ENCODE results near the gene GPR179. TPM values are rescaled to one million over a fixed set of nuclear protein-coding genes. Genes with fewer than 3 reads are reported as not detected.

The GPR179 gene, protein sequence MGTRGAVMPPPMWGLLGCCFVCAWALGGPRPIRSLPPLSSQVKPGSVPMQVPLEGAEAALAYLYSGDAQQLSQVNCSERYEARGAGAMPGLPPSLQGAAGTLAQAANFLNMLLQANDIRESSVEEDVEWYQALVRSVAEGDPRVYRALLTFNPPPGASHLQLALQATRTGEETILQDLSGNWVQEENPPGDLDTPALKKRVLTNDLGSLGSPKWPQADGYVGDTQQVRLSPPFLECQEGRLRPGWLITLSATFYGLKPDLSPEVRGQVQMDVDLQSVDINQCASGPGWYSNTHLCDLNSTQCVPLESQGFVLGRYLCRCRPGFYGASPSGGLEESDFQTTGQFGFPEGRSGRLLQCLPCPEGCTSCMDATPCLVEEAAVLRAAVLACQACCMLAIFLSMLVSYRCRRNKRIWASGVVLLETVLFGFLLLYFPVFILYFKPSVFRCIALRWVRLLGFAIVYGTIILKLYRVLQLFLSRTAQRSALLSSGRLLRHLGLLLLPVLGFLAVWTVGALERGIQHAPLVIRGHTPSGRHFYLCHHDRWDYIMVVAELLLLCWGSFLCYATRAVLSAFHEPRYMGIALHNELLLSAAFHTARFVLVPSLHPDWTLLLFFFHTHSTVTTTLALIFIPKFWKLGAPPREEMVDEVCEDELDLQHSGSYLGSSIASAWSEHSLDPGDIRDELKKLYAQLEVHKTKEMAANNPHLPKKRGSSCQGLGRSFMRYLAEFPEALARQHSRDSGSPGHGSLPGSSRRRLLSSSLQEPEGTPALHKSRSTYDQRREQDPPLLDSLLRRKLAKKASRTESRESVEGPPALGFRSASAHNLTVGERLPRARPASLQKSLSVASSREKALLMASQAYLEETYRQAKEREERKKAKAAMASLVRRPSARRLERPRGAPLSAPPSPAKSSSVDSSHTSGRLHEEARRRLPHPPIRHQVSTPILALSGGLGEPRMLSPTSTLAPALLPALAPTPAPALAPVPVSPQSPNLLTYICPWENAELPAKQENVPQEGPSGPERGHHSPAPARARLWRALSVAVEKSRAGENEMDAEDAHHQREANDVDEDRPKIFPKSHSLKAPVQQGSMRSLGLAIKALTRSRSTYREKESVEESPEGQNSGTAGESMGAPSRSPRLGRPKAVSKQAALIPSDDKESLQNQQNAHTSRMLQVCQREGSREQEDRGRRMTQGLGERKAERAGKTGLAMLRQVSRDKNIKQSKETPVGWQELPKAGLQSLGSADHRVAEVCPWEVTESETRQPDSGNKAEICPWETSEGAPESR (N-terminal part only)
- total RNA-seq, result 0.21 TPM

GRCh38 chr17:38343608-38344419, at the start of gene GPR179:
TSS of gene GPR179 (minus strand) at chr17:38343956. CDS start at chr17:38343789, 167 bp downstream.
- DNase-seq, result no peak

- no peak for DNase-seq
Observed at GRCh38 chr17:38379448-38379847, 35.7 kb upstream of the GPR179 start.

- no peak for DNase-seq
Observed at GRCh38 chr17:38369124-38369886, 25.5 kb upstream of the GPR179 start.

GRCh38 chr17:38364741-38365140, 21.0 kb upstream of the GPR179 start:
- DNase-seq, result no peak

- no peak for DNase-seq
Observed at GRCh38 chr17:38363016-38363415, 19.3 kb upstream of the GPR179 start.

- DNase-seq, result peak; percentile 37
Observed at GRCh38 chr17:38361694-38362465, 18.1 kb upstream of the GPR179 start.

GRCh38 chr17:38358586-38359513, 15.1 kb upstream of the GPR179 start:
- no peak for DNase-seq

GRCh38 chr17:38357486-38358123, 13.8 kb upstream of the GPR179 start:
- peak; percentile 40 for DNase-seq

GRCh38 chr17:38355251-38355650, 11.5 kb upstream of the GPR179 start:
- no peak for DNase-seq

DNA sequence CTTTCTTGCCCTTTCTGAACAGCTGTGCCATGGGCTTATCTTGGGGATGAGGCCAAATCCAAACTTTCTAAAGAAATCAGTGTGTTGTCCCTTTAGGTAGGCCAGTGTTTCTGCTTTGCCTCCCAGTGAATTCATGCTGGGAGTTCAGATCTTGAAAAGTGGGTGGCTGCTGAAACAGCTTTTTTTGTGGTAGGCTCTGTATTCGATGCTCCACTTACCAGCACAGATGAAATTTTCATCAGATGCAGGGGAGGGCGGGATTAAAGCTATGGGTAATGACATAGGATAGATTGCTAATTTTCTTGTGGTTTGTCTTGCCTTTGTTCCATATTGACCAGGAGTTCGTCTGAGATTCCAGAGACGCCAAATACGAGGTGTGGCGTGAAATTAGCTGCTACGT, 10.7 kb upstream of the GPR179 start:
- no peak for DNase-seq

- no peak for DNase-seq
Observed at GRCh38 chr17:38353668-38354067, 9.9 kb upstream of the GPR179 start.

- DNase-seq, result no peak
Observed at GRCh38 chr17:38353086-38353604, 9.4 kb upstream of the GPR179 start.

DNA sequence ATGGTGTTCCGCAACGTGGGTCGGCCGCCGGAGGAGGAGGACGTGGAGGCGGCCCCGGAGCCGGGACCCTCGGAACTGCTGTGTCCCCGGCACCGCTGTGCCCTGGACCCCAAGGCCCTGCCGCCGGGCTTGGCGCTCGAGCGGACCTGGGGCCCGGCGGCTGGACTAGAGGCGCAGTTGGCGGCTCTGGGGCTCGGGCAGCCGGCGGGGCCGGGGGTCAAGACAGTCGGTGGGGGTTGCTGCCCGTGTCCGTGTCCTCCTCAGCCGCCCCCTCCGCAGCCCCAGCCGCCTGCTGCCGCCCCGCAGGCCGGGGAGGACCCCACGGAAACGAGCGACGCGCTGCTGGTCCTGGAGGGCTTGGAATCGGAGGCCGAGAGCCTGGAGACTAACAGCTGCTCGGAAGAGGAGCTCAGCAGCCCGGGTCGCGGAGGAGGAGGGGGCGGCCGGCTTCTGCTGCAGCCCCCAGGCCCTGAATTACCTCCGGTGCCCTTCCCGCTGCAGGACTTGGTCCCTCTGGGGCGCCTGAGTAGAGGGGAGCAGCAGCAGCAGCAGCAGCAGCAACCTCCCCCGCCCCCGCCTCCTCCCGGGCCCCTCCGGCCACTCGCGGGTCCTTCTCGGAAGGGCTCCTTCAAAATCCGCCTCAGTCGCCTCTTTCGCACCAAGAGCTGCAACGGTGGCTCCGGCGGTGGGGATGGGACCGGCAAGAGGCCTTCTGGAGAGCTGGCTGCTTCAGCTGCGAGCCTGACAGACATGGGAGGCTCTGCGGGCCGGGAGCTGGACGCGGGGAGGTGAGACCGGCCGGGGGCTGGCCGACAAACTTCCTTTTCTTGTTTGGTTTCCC, 8.7 kb upstream of the GPR179 start:
- peak; percentile 45 for DNase-seq

- DNase-seq, result peak; percentile 97
Observed at GRCh38 chr17:38351412-38352222, 7.9 kb upstream of the GPR179 start, which contains the start of gene SOCS7. TSS of gene SOCS7 (plus strand) at chr17:38351844. CDS start at chr17:38352053, 209 bp downstream.

DNA sequence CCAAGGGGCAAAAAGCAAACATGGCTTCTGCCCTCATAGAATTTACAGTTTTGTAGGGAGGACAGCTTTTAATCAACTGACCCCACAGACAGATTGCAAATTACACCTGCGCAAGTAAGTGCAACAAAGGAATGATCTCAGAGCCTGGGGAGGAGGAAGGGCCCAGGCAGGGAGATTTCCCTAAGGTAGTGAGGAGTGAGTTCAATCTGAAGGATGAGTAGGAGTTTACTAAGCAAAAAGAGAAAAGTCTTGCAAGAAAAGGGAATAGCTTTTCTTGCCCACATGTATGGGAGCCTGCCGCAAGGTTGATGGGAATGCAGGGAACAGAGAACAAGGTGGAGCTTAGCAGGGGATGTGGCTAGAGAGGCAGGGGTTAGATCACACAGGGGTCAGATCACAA, 6.3 kb upstream of the GPR179 start:
- no peak for DNase-seq

All from tongue (tissue), 2 donors.